ENCODE measurements around the gene LRRC32. TPM values are rescaled to one million over a fixed set of nuclear protein-coding genes. Genes with fewer than 3 reads are reported as not detected.
A peak's percentile ranks its signal among the peaks of the same experiment; 100 is the strongest.

Gene LRRC32
- total RNA-seq, 2 experiments from 2014 or later = 2.5 to 3.0 TPM

DNA sequence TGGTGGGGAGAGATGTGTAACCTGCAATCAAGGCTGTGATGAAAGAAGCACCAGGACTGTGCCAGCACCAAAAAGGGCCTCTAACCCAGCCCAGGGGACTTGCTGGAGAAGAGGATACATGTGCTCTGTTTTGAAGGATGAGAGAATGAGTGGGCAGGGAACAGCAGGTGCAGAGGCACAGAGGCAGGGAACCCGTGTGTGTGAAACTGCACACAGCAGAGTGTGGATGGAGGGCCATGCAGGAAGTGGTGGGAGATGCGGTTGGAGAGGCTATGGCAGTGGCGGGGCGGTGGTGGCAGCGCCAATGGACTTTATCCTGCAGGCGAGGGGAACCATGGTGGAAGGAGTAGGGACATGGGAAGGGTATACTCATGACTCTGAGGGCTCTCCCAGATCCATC is 25.2 kb upstream of the LRRC32 start:
- Mint-ChIP-seq H3K4me1 (ENCODE audit: low read depth) (no peaks in the 10 kb centered on the region), H3K36me3 (ENCODE audit: low read depth) (no peaks in the 10 kb centered on the region), H3K4me3 (no peak overlapping the region), H3K27ac (no peak overlapping the region), H3K9me3 (no peaks in the 10 kb centered on the region), H3K27me3 (ENCODE audit: low read depth) (no peaks in the 10 kb centered on the region)
- intact Hi-C loops (cut with micrococcal nuclease) = no loop called here
- no peak for DNase-seq
- CTCF ChIA-PET = interaction anchor here (0.6 to 0.7 kb wide), 3 partner anchors 130 to 396 kb away, joined by 3 to 6 read pairs (median 3); no protein-coding TSS in a partner anchor

DNA sequence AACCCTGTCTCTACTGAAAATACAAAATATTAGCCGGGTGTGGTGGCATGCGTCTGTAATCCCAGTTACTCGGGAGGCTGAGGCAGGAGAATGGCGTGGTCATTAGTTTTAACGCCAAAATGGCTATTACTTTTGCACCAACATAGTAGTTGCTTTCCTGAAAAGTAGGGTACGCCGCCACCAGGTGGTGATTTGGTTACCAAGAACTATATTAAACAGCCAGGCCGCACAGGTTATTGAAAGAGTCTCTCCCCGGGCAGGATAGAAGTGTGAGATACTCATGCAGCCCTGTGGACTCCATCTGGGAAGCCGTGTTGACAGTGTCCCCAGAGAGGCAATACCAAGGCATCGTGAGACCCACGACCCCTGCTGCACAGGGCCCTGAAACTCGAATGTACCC is 24.6 kb upstream of the LRRC32 start:
- DNase-seq = peak; percentile 29
- Mint-ChIP-seq H3K27me3 (ENCODE audit: low read depth) (no peaks in the 10 kb centered on the region), H3K36me3 (ENCODE audit: low read depth) (no peaks in the 10 kb centered on the region), H3K4me3 (no peak overlapping the region), H3K4me1 (ENCODE audit: low read depth) (no peaks in the 10 kb centered on the region), H3K27ac (no peak overlapping the region), H3K9me3 (no peaks in the 10 kb centered on the region)
- intact Hi-C loops (cut with micrococcal nuclease) = no loop called here
- CTCF ChIA-PET = interaction anchor here (0.7 to 1.5 kb wide), 3 partner anchors 38 to 396 kb away, joined by 3 to 6 read pairs (median 5); no protein-coding TSS in a partner anchor

DNA sequence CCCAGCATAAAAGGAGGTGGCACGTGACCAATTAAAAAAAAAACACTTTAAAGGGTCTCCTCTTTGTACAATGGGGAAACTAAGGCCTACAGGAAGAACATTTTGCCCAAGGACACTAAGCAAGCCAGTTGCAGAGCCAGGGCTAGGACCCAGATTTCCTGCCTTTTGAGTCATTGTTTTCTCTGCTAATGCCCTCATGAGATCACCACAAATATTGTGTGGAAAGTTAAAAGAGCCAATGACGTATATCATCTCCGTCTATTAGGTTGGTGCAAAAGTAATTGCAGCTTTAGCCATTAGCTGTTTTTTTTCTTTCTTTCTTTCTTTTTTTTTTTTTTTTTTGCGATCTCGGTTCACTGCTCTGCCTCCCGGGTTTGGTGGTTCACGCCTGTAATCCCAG is 24.1 kb upstream of the LRRC32 start:
- no peaks in the 10 kb centered on the region for H3K27me3 Mint-ChIP-seq (ENCODE audit: low read depth)
- H3K36me3 Mint-ChIP-seq (ENCODE audit: low read depth) = no peaks in the 10 kb centered on the region
- no peak overlapping the region for H3K27ac Mint-ChIP-seq
- DNase-seq = no peak
- H3K9me3 Mint-ChIP-seq = no peaks in the 10 kb centered on the region
- CTCF ChIA-PET = interaction anchor here (1.5 kb wide), 1 partner anchor 39 kb away, joined by 5 read pairs; no protein-coding TSS in a partner anchor
- H3K4me1 Mint-ChIP-seq (ENCODE audit: low read depth) = no peaks in the 10 kb centered on the region
- no peak overlapping the region for H3K4me3 Mint-ChIP-seq
- intact Hi-C loops (cut with micrococcal nuclease) = no loop called here

DNA sequence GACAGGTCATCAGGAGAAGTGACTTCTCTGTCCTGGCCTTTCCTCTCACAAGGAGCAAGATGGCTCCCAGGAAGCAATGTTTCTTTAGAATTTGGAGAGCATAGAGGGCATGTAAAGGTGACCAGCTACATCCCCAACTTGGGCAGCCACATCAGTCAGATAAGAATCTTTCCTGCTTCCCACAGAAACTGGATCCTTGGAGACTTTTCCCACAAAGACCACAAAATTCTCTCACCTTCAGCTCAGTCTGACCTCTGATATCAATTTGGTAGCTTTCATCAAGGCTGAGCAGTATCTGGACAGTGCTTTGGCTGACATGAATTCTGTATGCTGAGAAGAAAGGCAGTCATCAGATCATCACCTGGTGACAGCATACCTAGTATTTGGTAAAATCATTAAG is 23.3 kb upstream of the LRRC32 start:
- Mint-ChIP-seq H3K9me3 (no peaks in the 10 kb centered on the region), H3K4me3 (no peak overlapping the region), H3K27ac (no peak overlapping the region), H3K4me1 (ENCODE audit: low read depth) (no peaks in the 10 kb centered on the region), H3K36me3 (ENCODE audit: low read depth) (no peaks in the 10 kb centered on the region), H3K27me3 (ENCODE audit: low read depth) (no peaks in the 10 kb centered on the region)
- DNase-seq = no peak
- CTCF ChIA-PET = interaction anchor here (1.5 kb wide), 1 partner anchor 39 kb away, joined by 5 read pairs; no protein-coding TSS in a partner anchor
- intact Hi-C loops (cut with micrococcal nuclease) = no loop called here

DNA sequence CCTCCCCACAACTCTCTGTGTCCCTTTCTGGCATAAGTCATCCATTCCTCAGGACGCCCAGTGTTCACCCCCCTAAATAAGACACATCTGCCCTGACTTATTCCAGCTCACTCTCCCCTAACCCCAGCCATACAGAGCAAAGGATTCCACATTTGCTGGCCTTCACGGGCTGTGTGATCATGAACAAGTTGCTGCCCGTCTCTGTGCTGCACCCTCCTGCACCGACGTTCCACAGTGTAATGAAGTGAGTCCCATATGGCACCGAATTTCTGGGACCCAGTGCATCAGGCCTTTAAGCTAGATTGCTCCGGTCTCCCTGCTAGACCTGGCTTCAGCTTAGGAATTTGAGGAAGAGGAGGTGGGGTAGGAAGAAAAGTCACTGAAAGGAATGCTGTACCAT is 22.4 kb upstream of the LRRC32 start:
- intact Hi-C loops (cut with micrococcal nuclease) = no loop called here
- no peaks in the 10 kb centered on the region for H3K9me3 Mint-ChIP-seq
- H3K27ac Mint-ChIP-seq = no peak overlapping the region
- no peak for DNase-seq
- no peaks in the 10 kb centered on the region for H3K27me3 Mint-ChIP-seq (ENCODE audit: low read depth)
- H3K36me3 Mint-ChIP-seq (ENCODE audit: low read depth) = no peaks in the 10 kb centered on the region
- H3K4me3 Mint-ChIP-seq = no peak overlapping the region
- H3K4me1 Mint-ChIP-seq (ENCODE audit: low read depth) = no peaks in the 10 kb centered on the region
- CTCF ChIA-PET = no interaction called here

DNA sequence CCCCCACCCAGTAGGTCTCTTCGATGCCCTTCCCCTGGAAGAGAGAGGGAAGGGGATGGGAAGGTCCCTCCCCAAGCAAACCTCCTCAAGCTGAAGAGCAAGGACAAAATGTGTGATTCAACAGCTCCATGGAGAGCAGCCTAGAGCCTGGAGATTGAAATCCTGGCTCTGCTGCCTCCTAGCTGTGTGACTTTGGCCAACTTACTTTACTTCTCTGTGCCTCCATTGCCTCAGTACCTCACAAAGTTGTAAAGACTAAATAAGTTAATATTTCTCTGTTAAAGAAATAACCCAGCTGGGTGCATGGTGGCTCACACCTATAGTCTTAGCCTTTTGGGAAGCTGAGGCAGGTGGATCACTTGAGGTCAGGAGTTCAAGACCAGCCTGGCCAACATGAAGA is 21.1 kb upstream of the LRRC32 start:
- H3K27me3 Mint-ChIP-seq (ENCODE audit: low read depth) = no peaks in the 10 kb centered on the region
- H3K4me3 Mint-ChIP-seq = no peak overlapping the region
- CTCF ChIA-PET = no interaction called here
- no peaks in the 10 kb centered on the region for H3K36me3 Mint-ChIP-seq (ENCODE audit: low read depth)
- no peaks in the 10 kb centered on the region for H3K9me3 Mint-ChIP-seq
- no peak overlapping the region for H3K27ac Mint-ChIP-seq
- no peak for DNase-seq
- intact Hi-C loops (cut with micrococcal nuclease) = no loop called here
- H3K4me1 Mint-ChIP-seq (ENCODE audit: low read depth) = peaks cover 5% of the 10 kb centered on the region

DNA sequence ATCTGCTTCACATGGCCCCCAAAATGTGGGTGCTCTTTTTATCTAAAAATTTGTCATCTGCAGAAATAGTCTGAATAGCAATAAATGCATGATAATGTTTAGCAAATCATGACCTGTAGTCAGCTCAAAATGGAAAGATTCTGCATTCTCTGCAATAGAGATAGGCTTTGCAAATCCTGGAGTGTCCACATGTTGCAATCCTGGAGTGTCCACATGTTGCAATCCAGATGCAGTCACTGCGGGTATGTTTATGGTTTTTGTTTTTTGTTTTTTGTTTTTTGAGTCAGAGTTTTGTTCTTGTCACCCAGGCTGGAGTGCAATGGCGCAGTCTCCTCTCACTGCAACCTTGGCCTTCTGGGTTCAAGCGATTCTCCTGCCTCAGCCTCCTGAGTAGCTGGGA is 20.2 kb upstream of the LRRC32 start:
- Mint-ChIP-seq H3K36me3 (ENCODE audit: low read depth) (no peaks in the 10 kb centered on the region), H3K27me3 (ENCODE audit: low read depth) (no peaks in the 10 kb centered on the region), H3K27ac (no peak overlapping the region), H3K4me3 (no peak overlapping the region), H3K4me1 (ENCODE audit: low read depth) (peaks cover 12% of the 10 kb centered on the region), H3K9me3 (no peaks in the 10 kb centered on the region)
- CTCF ChIA-PET = no interaction called here
- DNase-seq = no peak
- intact Hi-C loops (cut with micrococcal nuclease) = no loop called here

DNA sequence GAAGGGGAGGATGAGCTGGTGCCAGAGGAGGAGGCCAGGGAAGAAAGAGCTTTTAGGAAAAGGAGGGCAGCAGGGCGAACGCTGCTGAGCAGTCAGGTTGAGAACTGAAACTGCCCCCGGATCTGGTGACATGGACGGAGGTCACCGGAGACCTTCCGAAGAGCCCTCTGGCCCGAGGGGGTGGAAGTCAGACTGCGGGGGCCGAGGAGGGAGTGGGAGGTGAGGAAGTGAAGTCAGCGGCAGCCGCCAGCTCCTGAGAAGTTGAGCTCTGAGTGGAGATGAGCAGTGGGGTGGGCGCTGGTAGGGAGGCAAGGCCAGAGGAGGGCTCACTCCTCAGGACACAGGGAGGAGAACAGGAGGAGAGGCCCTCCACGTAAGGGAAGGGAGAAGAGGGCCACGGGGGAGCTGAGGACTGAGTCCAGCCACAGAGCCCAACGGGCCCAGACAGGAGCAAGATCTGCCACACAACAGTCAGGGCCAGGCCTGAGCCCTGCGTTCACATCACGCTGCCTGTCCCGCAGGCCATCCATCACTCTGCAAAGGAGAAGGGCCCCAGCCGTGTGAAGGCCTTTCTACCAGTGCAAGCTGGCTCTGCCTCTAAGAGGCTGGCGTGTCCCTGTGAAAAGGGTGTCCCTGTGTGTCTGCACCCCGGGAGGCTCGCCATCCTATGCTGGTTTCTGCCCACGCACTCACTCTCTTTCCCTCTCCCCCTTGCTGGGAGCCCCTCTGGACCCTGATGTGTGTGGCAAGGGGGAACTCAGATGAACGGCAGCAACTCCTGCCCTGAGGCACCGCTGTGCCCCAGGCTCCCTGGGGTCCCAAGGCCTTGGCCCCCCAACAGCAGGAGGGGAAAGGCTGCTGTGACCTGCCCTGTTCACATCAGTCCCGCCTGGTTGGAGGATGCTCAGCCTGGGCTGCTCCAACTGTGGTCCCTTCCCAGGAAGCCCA is 19.0 kb upstream of the LRRC32 start:
- CTCF ChIA-PET = no interaction called here
- peaks cover 14% of the 10 kb centered on the region for H3K4me1 Mint-ChIP-seq (ENCODE audit: low read depth)
- H3K4me3 Mint-ChIP-seq = no peak overlapping the region
- intact Hi-C loops (cut with micrococcal nuclease) = no loop called here
- DNase-seq = no peak
- H3K27ac Mint-ChIP-seq = no peak overlapping the region
- H3K27me3 Mint-ChIP-seq (ENCODE audit: low read depth) = no peaks in the 10 kb centered on the region
- no peaks in the 10 kb centered on the region for H3K36me3 Mint-ChIP-seq (ENCODE audit: low read depth)
- no peaks in the 10 kb centered on the region for H3K9me3 Mint-ChIP-seq

DNA sequence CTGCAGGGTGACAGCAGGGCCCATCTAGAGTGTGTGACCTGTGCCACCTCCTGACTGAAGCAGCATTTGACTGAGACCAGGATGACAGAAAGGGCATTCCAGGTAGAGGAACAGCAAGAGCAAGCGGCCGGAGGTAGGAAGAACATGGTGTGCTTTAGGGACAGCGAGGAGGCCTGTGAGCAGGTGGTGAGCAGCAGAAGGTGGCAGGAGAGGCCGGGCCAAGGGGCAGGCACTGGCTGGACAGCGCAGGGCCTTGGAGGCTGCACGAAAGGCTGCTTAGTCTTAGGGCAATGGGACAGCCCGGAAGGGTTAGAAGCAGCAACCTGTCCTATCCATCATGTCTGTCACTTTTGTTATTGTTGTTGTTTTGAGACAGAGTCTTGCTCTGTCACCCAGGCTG is 17.6 kb upstream of the LRRC32 start:
- H3K9me3 Mint-ChIP-seq = no peaks in the 10 kb centered on the region
- peaks cover 14% of the 10 kb centered on the region for H3K4me1 Mint-ChIP-seq (ENCODE audit: low read depth)
- no peak for DNase-seq
- no peak overlapping the region for H3K4me3 Mint-ChIP-seq
- intact Hi-C loops (cut with micrococcal nuclease) = no loop called here
- CTCF ChIA-PET = no interaction called here
- no peak overlapping the region for H3K27ac Mint-ChIP-seq
- H3K27me3 Mint-ChIP-seq (ENCODE audit: low read depth) = no peaks in the 10 kb centered on the region
- H3K36me3 Mint-ChIP-seq (ENCODE audit: low read depth) = no peaks in the 10 kb centered on the region

DNA sequence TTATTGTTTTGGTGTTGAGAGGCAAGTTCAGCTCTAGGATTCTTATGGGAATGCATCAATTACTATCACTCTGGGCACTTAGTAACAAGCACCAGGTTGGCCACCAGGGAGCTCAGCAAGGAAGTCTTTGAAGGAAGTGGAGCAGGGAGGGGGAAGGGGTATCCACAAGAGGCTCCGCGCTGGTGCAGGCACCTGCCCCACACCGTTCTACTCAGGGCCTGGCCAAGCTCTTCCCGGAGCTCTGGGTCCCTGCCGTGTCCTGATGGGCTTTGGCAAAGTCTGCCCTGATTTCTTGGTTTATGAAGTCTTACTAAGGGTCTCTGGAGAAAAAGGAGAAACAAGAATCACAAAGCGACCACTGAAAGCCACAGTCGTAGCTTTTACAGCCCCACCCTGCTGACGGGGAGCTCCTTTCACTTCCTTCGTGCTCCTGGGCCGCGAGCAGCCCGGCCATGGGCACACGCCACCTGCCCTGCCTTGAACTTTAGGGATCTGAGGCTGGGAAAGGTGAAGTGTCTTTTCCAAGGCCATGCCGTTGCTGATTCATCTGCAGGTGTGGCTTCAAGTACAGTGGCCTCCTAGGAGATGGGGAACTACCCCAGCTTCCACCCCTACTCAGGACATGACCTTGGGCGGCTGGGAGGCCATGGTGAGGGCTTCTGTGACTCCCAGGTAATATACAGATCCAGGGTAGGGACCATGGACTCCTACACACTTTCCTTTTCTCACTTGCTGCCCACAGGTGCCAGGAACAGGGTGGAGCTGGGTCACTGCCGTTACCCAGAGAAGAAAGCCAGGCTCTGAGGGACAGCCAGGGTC is 15.9 kb upstream of the LRRC32 start:
- H3K36me3 Mint-ChIP-seq (ENCODE audit: low read depth) = no peaks in the 10 kb centered on the region
- intact Hi-C loops (cut with micrococcal nuclease) = no loop called here

DNA sequence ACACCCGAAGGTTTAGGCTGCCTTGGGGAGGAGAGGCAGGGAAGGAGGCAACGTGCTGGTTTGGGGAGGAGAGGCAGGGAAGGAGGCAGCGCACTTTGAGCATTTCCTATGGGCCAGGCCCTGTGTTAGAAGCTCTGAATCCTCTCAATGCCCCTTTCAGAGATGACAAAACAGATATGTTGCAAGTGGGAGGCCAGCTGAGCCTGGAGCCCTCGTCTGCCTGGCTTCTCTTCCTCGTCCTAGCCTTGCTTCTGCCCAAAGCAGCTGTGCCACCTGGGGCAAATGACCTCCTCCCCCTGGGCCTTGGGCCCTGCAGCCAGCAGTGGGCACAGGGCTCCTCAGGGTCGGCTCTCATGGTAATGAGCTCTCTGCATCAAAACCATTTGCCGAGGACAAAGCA is 15.3 kb upstream of the LRRC32 start:
- no peak for DNase-seq
- Mint-ChIP-seq H3K27ac (no peak overlapping the region), H3K9me3 (no peaks in the 10 kb centered on the region), H3K36me3 (ENCODE audit: low read depth) (no peaks in the 10 kb centered on the region), H3K27me3 (ENCODE audit: low read depth) (peaks cover 3% of the 10 kb centered on the region), H3K4me1 (ENCODE audit: low read depth) (peaks cover 14% of the 10 kb centered on the region), H3K4me3 (no peak overlapping the region)
- CTCF ChIA-PET = interaction anchor here (1.0 to 1.7 kb wide), 5 partner anchors 13 to 479 kb away, joined by 3 to 4 read pairs (median 4); no protein-coding TSS in a partner anchor
- intact Hi-C loops (cut with micrococcal nuclease) = no loop called here

More for the DNA sequence above, 15.9 kb upstream of the LRRC32 start:
- Mint-ChIP-seq H3K9me3 (no peaks in the 10 kb centered on the region), H3K4me3 (peak overlapping the region; percentile 22), H3K4me1 (ENCODE audit: low read depth) (peaks cover 14% of the 10 kb centered on the region), H3K27ac (no peak overlapping the region), H3K27me3 (ENCODE audit: low read depth) (peaks cover 3% of the 10 kb centered on the region)
- CTCF ChIA-PET = interaction anchor here (1.0 to 1.7 kb wide), 5 partner anchors 14 to 479 kb away, joined by 3 to 4 read pairs (median 4); no protein-coding TSS in a partner anchor
- peak; percentile 20 for DNase-seq

DNA sequence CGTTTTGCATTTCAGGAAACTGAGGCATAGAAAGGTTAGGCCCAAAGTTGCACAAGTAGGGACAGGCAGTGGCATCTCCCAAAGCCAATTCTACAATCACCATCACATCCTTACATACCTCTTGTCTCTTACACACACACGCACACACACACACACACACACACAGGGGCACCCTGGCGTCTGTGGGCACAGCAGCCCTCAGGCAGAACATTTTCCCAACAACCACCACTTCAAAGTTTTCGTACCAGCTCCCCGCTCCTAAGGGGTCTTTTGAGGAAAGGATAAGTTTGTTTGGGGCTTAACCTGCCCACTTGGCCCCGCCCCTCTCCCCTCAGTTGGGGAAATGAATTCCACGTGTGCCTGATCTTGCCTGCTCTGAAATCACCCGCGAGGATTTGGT is 14.7 kb upstream of the LRRC32 start:
- Mint-ChIP-seq H3K9me3 (no peaks in the 10 kb centered on the region), H3K36me3 (ENCODE audit: low read depth) (no peaks in the 10 kb centered on the region), H3K4me1 (ENCODE audit: low read depth) (peaks cover 14% of the 10 kb centered on the region), H3K27me3 (ENCODE audit: low read depth) (peaks cover 3% of the 10 kb centered on the region), H3K4me3 (no peak overlapping the region), H3K27ac (no peak overlapping the region)
- DNase-seq = no peak
- intact Hi-C loops (cut with micrococcal nuclease) = no loop called here
- CTCF ChIA-PET = interaction anchor here (1.3 to 1.5 kb wide), 2 partner anchors 13 to 117 kb away, joined by 4 to 5 read pairs; no protein-coding TSS in a partner anchor
